GM19025 (cell line): ENCODE measurements around the gene TMEM143.
"Not testable (repeated sequence)": the region's sequence is repeated elsewhere in the genome, so short reads cannot be mapped to it uniquely, and the experiment has no call there.

Source experiments
- ATAC-seq: cut with Tn5 transposase; IDR thresholded peaks from one replicate; pipeline ENCODE4 v1.9.1; 2021; ENCODE audit warnings: mild to moderate bottlenecking, low read depth, moderate library complexity; ENCODE audit not compliant: unreplicated experiment

Gene TMEM143

GRCh38 chr19:48363810-48364597 is at the start of gene TMEM143, which contains the start of gene SYNGR4:
TSS of gene TMEM143 (minus strand) at chr19:48363940. CDS start at chr19:48363920, 20 bp downstream.
TSS of gene SYNGR4 (plus strand) at chr19:48364367. CDS start at chr19:48365843, 1,476 bp downstream.
- peak; percentile 81 for ATAC-seq

DNA sequence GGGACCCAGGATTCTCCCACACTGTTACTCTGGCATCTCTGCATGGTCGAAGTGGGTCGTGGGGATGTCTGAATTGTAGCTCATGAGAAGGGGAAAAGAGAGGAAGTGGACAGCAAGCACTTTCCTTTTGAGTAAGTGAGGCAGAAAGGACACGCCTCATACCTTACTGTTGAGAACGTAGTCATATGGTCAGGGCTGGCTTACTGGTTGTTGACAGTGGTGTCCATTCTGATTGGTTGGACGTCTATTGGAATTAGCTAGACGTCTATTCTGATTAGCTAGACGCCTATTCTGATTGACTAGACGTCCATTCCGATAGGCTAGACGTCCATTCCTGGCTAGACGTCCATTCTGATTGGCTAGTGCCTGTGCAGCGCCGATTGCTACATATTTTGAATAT is 42.1 kb upstream of the TMEM143 start:
- ATAC-seq: no peak

GRCh38 chr19:48405010-48405659 is 41.4 kb upstream of the TMEM143 start:
- no peak for ATAC-seq

DNA sequence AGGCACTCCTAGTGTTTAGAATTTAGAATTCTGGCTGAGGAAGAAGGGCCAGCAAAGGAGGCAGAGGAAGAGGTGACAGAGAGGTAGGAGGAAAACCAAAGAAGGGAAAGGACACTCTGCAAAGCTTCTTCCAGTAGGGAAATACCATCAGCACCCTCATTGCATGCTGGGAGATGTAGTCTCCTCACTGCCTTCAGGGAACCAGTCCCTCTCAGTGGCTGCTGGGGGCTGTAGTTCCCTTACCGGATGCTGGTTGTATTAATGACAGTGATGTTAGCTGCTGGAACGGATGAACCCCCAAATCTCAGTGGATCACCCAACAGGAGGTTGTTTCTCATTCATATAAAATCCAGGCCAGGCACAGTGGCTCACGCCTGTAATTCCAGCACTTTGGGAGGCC is 39.9 kb upstream of the TMEM143 start:
- ATAC-seq: no peak

GRCh38 chr19:48401287-48401686 is 37.5 kb upstream of the TMEM143 start:
- no peak for ATAC-seq

DNA sequence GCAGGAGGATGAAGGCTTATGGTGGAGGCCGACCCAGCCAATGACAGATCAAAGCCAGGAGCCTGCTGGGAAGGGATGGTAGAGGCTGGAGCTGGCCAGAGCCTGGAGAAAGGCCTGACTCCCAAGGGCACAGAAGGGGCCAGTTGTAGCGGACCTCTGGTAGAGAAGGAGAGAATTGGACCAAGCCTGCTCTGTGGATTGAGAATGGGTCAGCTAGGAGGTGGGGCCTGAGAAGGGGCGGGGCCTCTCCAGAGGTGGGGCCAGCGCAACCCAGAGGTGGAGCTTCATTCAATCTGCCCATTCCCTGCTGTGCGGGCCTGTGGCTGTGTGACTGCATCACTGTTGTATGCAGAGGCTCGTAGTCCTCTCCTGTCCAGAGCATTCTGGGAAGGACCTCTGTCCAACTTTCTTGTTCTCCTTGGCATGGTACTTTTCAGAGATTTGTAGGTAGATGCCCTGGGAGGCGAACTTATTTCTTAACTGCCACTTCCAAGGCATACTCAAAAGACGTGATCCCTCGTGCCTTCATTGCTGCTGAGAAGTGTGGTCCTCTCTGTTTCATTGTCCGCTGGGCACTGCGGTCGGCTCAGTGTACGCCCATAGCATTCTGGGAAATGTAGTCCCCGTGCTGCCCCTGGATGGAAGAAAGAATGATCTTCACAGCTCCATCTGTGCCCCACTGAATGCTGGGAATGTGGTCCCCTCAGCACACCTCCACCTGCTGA is 36.4 kb upstream of the TMEM143 start:
- no peak for ATAC-seq

DNA sequence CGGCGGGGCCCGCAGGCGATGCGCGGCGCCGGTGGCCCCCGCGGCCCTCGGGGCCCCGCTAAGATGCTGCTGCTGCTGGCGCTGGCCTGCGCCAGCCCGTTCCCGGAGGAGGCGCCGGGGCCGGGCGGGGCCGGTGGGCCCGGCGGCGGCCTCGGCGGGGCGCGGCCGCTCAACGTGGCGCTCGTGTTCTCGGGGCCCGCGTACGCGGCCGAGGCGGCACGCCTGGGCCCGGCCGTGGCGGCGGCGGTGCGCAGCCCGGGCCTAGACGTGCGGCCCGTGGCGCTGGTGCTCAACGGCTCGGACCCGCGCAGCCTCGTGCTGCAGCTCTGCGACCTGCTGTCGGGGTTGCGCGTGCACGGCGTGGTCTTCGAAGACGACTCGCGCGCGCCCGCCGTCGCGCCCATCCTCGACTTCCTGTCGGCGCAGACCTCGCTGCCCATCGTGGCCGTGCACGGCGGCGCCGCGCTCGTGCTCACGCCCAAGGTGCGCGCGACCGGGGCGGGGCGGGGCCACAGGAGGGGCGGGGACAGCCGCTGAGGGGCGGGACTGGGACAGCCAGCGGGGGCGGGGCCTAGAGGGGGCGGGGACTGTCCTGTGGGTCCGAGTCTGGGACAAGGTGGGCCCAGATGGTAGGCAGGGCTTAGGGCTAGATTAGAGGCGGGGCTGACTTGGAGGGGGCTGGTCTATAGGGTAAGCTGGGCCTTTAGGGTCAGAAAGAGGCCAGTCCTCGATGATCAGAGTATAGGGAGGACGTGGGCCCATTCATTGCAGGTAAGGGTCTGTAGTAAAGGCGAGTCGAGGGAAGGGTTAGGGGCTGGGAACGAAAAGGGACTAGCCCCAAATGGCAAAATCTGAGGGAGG is 34.9 kb upstream of the TMEM143 start:
- peak; percentile 48 for ATAC-seq

DNA sequence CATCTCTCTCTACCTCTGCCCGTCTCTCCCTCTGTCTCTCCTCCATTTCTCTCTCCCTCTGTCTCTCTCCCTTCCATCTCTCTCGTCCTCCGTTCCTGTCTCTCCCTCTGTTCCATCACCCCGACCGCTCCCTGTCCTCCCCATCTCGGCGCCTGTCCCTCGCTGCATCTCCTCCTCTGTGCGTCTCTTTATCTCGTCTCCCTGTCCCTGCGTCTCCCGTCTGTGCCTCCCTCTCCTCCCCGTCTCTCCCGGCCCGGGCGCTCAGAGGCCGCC is 34.3 kb upstream of the TMEM143 start:
- ATAC-seq: no peak

- ATAC-seq: no peak
These were observed 33.7 kb upstream of the TMEM143 start for GRCh38 chr19:48397263-48398101.

GRCh38 chr19:48396824-48397176 is 33.1 kb upstream of the TMEM143 start:
- ATAC-seq: no peak

DNA sequence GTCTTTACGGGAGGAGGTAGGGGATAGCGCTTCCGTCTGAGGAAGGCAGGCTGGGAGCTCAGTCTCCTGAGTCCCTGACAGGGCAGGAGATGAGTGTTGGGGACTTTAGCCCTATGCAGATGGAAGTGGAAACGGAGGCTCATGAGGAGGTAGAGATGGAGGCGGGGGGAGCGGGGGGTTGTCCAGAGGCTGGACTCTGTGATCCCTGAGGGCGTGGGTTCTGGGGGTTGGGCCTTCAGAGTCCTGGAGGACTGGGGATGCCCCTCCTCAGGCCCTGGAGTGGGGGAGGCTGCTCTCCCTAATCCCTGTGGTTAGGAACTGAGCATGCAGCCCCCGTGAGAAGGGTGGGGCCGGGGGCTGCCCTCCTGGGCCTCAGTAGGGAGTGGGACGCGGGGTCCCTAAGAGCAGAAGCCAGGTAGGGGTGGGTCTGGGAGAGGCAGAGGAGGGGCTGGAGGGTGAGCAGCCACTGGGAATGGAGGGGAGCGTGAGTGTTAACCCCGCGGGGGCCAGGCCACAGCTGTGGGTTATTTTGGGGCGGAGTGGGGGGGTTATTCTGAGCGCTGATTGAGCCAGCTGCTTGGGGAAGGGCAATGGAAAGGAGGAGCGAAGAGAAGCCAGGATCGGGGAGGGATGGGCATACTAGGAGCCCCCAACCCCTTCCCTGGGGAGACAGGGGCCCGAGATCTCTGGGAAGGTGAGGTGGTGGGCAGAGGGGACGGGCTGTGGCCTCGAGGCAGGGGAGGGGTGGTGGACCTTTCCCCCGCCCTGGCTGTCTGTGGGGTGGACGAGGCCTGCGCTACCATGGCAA is 32.5 kb upstream of the TMEM143 start:
- ATAC-seq: no peak

- ATAC-seq: no peak
These were observed 31.8 kb upstream of the TMEM143 start for GRCh38 chr19:48395499-48395898.

GRCh38 chr19:48395170-48395455 is 31.4 kb upstream of the TMEM143 start:
- no peak for ATAC-seq

GRCh38 chr19:48394331-48395169 is 30.8 kb upstream of the TMEM143 start:
- ATAC-seq: no peak

DNA sequence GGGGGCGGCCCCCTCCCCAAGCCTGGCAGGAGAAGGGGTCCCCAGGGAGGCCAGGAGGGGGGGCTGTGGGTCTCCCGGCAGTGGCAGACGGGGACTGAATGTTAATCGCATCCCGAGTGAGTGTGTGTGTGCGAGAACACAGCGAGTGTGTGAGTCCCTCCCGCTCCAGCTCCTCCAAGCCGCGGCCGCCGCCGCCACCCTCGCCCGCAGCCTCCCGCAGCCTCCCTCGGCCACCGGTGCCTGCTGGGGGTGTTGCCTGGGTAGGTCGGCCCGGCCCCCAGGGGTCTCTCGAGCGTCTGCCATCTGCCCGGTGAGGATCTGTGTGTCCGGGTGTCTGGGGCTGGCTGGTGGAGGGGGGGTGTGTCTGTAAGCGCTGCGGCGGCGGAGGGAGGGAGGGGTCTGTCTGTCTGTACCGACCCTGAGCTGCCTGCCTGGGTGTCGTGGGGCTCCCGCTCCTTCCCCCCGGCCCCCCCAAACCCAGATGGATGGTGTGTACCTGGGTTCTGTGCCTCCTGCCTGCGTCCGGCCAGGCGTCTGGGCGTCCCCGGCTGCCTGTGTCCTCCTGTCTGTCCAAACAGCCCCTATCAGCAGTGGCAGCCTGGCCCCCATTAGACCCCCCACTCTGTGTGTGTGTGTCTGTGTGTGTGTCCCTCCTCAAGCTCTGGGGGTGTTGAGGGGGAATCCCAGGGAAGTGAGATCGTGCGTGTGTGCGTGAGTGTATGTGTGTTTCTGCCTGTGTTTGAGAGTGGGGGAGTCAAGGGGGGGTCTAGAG is 30.0 kb upstream of the TMEM143 start, which contains the start of gene GRIN2D:
Gene GRIN2D (plus strand): TSS at position 110 of the 772 bp plus-strand sequence. CDS start 4,725 bp downstream, outside the sequence.
- ATAC-seq: no peak

DNA sequence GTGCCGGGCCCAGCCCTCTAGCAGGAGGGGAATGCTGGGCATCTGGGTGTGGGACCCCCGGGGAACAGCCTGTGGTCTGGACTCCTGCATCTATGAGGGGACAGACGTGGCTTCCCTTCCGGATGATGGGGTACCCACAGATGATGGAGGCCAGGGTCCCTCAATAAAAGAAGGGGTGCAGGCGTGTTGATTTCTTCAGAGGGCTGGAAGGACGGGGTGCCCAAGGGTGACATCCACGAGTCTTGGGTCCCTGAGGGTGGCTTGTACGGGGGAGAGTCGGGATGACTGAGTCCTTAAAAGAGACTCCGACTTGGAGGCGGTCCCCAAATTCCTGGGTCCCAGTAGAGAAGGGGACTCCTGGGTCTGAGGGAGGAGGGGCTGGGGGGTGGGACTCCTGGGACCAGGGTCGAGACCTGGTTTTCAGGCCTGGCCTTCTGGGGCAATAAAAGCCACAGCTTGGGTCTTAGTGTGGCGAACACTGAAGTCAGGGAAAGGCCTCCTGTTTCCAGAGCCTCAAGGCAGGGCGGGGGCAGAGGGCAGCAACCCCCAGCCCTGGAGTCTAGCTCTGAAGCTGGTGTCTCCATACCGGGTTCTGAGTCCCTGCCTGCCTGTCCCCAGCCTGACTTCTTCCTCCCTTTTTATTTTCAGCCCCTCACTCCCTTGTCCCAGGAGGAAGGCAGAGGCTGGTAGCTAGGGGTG is 29.3 kb upstream of the TMEM143 start:
- ATAC-seq: no peak

DNA sequence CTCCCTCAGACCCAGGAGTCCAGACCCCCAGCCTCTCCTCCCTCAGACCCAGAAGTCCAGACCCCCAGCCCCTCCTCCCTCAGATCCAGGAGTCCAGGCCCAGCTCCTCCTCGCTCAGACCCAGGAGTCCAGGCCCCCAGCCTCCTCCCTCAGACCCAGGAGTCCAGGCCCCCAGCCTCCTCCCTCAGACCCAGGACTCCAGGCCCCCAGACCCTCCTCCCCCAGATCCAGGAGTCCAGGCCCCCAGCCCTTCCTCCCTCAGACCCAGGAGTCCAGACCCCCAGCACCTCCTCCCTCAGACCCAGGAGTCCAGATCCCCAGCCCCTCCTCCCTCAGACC is 28.2 kb upstream of the TMEM143 start:
- ATAC-seq: not testable (repeated sequence)
